Measurements from ENCODE around the gene OSR1. TPM values are rescaled to one million over a fixed set of nuclear protein-coding genes. Genes with fewer than 3 reads are reported as not detected.
A peak's percentile ranks its signal among the peaks of the same experiment; 100 is the strongest.

OSR1 gene
- total RNA-seq, 1 donor from 2014 or later = 2.7 TPM

DNA sequence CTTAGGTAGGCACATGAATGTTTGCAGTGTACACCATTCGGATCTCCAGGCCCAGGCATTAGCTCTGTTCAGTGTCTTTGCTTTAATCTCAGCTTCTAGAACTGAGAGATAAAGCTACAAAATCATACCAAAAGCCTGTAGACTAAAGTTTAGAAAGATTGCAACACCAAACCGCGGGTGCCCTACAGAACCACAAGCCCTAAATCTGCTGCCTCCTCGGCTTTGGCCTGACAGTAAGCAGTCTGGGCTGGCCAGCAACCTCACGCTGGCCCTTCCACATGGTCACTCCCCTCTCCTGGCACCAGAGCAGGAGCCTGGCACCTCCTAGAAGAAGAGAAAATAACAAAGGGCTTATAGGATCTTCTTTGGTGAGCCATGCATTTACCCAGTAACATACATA lies 8.9 kb upstream of the OSR1 start:
- Histone ChIP-seq H3K4me1 (peaks cover 14% of the 10 kb centered on the region), H3K4me3 (no peak overlapping the region), H3K27ac (replicated peaks) (no peak overlapping the region), H3K36me3 (no peaks in the 10 kb centered on the region), H3K9me3 (replicated peaks) (no peaks in the 10 kb centered on the region), H3K27me3 (ENCODE audit: low read depth) (peaks cover 11% of the 10 kb centered on the region)
- no peak for DNase-seq
- TF ChIP-seq CTCF (IDR thresholded peaks at IDR 0.05; ENCODE audit: borderline replicate concordance) = no peak
- intact Hi-C loops (cut with micrococcal nuclease) = loop anchor here (10.0 kb wide), 1 partner anchor 623 kb away; no protein-coding TSS in a partner anchor

GRCh38 chr2:19365126-19365525 lies 6.7 kb upstream of the OSR1 start:
- no peak overlapping the region for H3K4me3 ChIP-seq
- H3K4me1 ChIP-seq = peaks cover 29% of the 10 kb centered on the region
- no peak overlapping the region for H3K27ac ChIP-seq (replicated peaks)
- no peak for DNase-seq
- H3K9me3 ChIP-seq (replicated peaks) = no peaks in the 10 kb centered on the region
- no peak for TF ChIP-seq CTCF (IDR thresholded peaks at IDR 0.05; ENCODE audit: borderline replicate concordance)
- H3K36me3 ChIP-seq = no peaks in the 10 kb centered on the region
- H3K27me3 ChIP-seq (ENCODE audit: low read depth) = peaks cover 25% of the 10 kb centered on the region
- intact Hi-C loops (cut with micrococcal nuclease) = loop anchor here (10.0 kb wide), 1 partner anchor 620 kb away; no protein-coding TSS in a partner anchor

GRCh38 chr2:19364014-19364413 lies 5.6 kb upstream of the OSR1 start:
- peaks cover 32% of the 10 kb centered on the region for H3K4me1 ChIP-seq
- H3K36me3 ChIP-seq = no peaks in the 10 kb centered on the region
- no peak for TF ChIP-seq CTCF (IDR thresholded peaks at IDR 0.05; ENCODE audit: borderline replicate concordance)
- H3K4me3 ChIP-seq = no peak overlapping the region
- H3K9me3 ChIP-seq (replicated peaks) = no peaks in the 10 kb centered on the region
- no peak for DNase-seq
- H3K27ac ChIP-seq (replicated peaks) = no peak overlapping the region
- peaks cover 36% of the 10 kb centered on the region for H3K27me3 ChIP-seq (ENCODE audit: low read depth)
- intact Hi-C loops (cut with micrococcal nuclease) = loop anchor here (10.0 kb wide), 1 partner anchor 619 kb away; no protein-coding TSS in a partner anchor

DNA sequence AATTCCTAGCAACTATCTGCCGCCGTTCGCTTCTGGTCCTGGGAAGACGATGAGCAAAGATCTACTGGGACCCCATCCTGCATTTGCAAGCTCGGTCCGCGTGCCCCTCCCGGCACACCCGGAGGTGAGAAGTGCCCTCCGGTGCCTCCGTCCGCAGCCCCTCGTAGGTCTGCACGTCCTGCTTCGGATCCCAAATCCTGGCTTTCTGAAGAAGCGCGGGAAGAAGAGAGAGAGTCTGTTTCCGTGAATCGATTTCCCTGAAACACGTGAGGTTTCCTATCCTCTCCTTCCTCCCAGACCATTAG lies 5.0 kb upstream of the OSR1 start:
- DNase-seq = no peak
- H3K27me3 ChIP-seq (ENCODE audit: low read depth) = peaks cover 41% of the 10 kb centered on the region
- intact Hi-C loops (cut with micrococcal nuclease) = loop anchor here (10.0 kb wide), 1 partner anchor 619 kb away; no protein-coding TSS in a partner anchor
- TF ChIP-seq CTCF (IDR thresholded peaks at IDR 0.05; ENCODE audit: borderline replicate concordance) = no peak
- peaks cover 37% of the 10 kb centered on the region for H3K4me1 ChIP-seq
- H3K9me3 ChIP-seq (replicated peaks) = no peaks in the 10 kb centered on the region
- H3K4me3 ChIP-seq = peak overlapping the region; percentile 78
- peak overlapping the region; percentile 53 for H3K27ac ChIP-seq (replicated peaks)
- no peaks in the 10 kb centered on the region for H3K36me3 ChIP-seq

DNA sequence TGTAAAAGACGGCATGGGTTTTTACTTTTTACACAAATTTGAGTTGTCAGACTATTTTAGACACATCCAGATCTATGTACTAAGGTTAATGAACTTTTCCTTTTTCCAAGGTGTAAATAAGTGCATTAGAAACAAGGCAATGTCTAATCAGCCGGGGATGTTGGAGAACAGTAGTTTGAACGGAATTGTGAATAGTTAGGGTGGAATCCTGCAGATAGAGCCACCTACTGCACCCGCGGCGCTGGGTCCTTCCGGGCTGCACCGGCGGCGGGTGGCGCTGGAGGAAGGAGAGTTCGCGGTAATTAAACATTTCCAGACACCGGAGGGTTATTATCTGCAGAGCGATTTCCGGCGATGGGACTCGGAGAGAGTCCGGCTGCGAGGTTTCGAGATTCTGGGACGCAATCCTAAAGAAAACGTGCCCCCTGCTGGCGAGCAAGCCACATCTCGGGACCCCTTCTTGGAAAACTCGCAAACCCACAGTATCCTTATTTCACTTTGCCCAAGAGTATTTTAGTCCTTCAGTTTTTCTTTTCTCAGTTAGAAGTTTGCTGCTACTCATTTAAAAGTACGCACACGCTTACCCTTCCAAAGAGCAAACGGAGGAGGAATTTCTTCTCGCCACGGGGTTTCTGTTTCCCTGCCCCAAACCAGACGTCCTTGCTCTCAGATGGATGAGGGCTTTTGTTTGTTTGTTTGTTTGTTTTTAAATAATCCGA lies 4.5 kb upstream of the OSR1 start:
- intact Hi-C loops (cut with micrococcal nuclease) = loop anchor here (10.0 kb wide), 1 partner anchor 618 kb away; no protein-coding TSS in a partner anchor
- Histone ChIP-seq H3K4me3 (peak overlapping the region; percentile 78), H3K4me1 (peaks cover 42% of the 10 kb centered on the region), H3K27ac (replicated peaks) (peak overlapping the region; percentile 53), H3K9me3 (replicated peaks) (no peaks in the 10 kb centered on the region), H3K36me3 (no peaks in the 10 kb centered on the region), H3K27me3 (ENCODE audit: low read depth) (peaks cover 46% of the 10 kb centered on the region)
- TF ChIP-seq CTCF (IDR thresholded peaks at IDR 0.05; ENCODE audit: borderline replicate concordance) = peak; percentile 88
- DNase-seq = peak; percentile 75

Measured in left ventricle myocardium inferior (tissue), 1 donor.